Erythroblast (primary cell): ENCODE data around the gene ZNF439.

Experiments used
- GATA1 ChIP-seq: IDR thresholded peaks from 2 replicates; pipeline ENCODE4 v1.6.1; 2011; ENCODE audit warnings: low read depth, mild to moderate bottlenecking, control low read depth, low read length, moderate library complexity
- POLR2A ChIP-seq: IDR thresholded peaks from 2 replicates; pipeline ENCODE4 v1.6.1; 2011; ENCODE audit warnings: mild to moderate bottlenecking, low read length

GRCh38 chr19:11902228-11902627 lies 53.7 kb downstream of the ZNF439 start:
- TF ChIP-seq POLR2A (no peak), GATA1 (no peak)
